Type B pancreatic cell (in vitro differentiated cells): ENCODE results near the gene ABHD17B. TPM values are rescaled to one million over a fixed set of nuclear protein-coding genes. Genes with fewer than 3 reads are reported as not detected.
"Not testable (repeated sequence)": the region's sequence is repeated elsewhere in the genome, so short reads cannot be mapped to it uniquely, and the experiment has no call there.

Experiments
- DNase-seq: peaks from one replicate; pipeline ENCODE4 v3.0.0; 2021; ENCODE audit warnings: mixed read lengths; ENCODE audit not compliant: unreplicated experiment; ENCODE audit errors: extremely low spot score
- H3K27ac Mint-ChIP-seq: 2 replicates; pipeline ENCODE4 v1.8.0; 2021; ENCODE audit warnings: mild to moderate bottlenecking, mixed read lengths
- H3K27me3 Mint-ChIP-seq: 2 replicates; pipeline ENCODE4 v1.8.0; 2021; ENCODE audit warnings: mixed read lengths
- H3K36me3 Mint-ChIP-seq: 2 replicates; pipeline ENCODE4 v1.8.0; 2021; ENCODE audit warnings: mixed read lengths
- H3K4me1 Mint-ChIP-seq: one replicate; pipeline ENCODE4 v1.8.0; 2021; ENCODE audit warnings: mixed read lengths; ENCODE audit not compliant: unreplicated experiment
- H3K4me3 Mint-ChIP-seq: 2 replicates; pipeline ENCODE4 v1.8.0; 2021; ENCODE audit warnings: mild to moderate bottlenecking, mixed read lengths
- H3K9me3 Mint-ChIP-seq: 2 replicates; pipeline ENCODE4 v1.8.0; 2021; ENCODE audit warnings: mixed read lengths
- CTCF ChIP-seq: fragments of 200-600 bp; sonication (generic); conservative IDR thresholded peaks from 2 replicates; pipeline ENCODE4 v1.5.0; 2021; ENCODE audit warnings: antibody characterized with exemption, mild to moderate bottlenecking
- total RNA-seq: library from RNA; stranded (reverse); gene quantifications from 2 replicates; pipeline ENCODE4 v1.2.1, GENCODE V29; 2021; ENCODE audit warnings: low replicate concordance

Gene ABHD17B
- total RNA-seq, 1 donor from 2014 or later, result 35.7 TPM

- peaks cover 42% of the 10 kb centered on the region for H3K4me1 Mint-ChIP-seq
- TF ChIP-seq CTCF, result no peak
- H3K9me3 Mint-ChIP-seq, result no peaks in the 10 kb centered on the region
- no peak for DNase-seq
- H3K4me3 Mint-ChIP-seq, result no peak overlapping the region
- H3K27me3 Mint-ChIP-seq, result no peaks in the 10 kb centered on the region
- H3K27ac Mint-ChIP-seq, result no peak overlapping the region
- H3K36me3 Mint-ChIP-seq, result peaks cover 9% of the 10 kb centered on the region
Measured at GRCh38 chr9:71904076-71904475, 6.9 kb downstream of the ABHD17B start.

- DNase-seq, result no peak
- Mint-ChIP-seq H3K27ac (no peak overlapping the region), H3K27me3 (no peaks in the 10 kb centered on the region), H3K36me3 (peaks cover 12% of the 10 kb centered on the region), H3K4me3 (no peak overlapping the region), H3K4me1 (peaks cover 42% of the 10 kb centered on the region), H3K9me3 (no peaks in the 10 kb centered on the region)
- TF ChIP-seq CTCF, result no peak
Measured at GRCh38 chr9:71901695-71902597, 9.0 kb downstream of the ABHD17B start.

GRCh38 chr9:71898756-71899155 lies 12.2 kb downstream of the ABHD17B start:
- DNase-seq, H3K9me3 Mint-ChIP-seq, H3K27ac Mint-ChIP-seq, H3K4me3 Mint-ChIP-seq, H3K27me3 Mint-ChIP-seq: not testable (repeated sequence)
- Mint-ChIP-seq H3K36me3 (peaks cover 13% of the 10 kb centered on the region), H3K4me1 (peaks cover 39% of the 10 kb centered on the region)

GRCh38 chr9:71897577-71897976 lies 13.4 kb downstream of the ABHD17B start:
- Mint-ChIP-seq H3K27me3 (no peaks in the 10 kb centered on the region), H3K27ac (no peak overlapping the region), H3K4me1 (peaks cover 31% of the 10 kb centered on the region), H3K9me3 (no peaks in the 10 kb centered on the region), H3K4me3 (no peak overlapping the region), H3K36me3 (peaks cover 13% of the 10 kb centered on the region)
- no peak for DNase-seq
- TF ChIP-seq CTCF, result no peak

GRCh38 chr9:71896761-71897160 lies 14.2 kb downstream of the ABHD17B start:
- TF ChIP-seq CTCF, result no peak
- Mint-ChIP-seq H3K27me3 (no peaks in the 10 kb centered on the region), H3K27ac (no peak overlapping the region), H3K9me3 (no peaks in the 10 kb centered on the region), H3K36me3 (peaks cover 13% of the 10 kb centered on the region), H3K4me1 (peaks cover 23% of the 10 kb centered on the region), H3K4me3 (no peak overlapping the region)
- no peak for DNase-seq

GRCh38 chr9:71895955-71896354 lies 15.0 kb downstream of the ABHD17B start:
- H3K36me3 Mint-ChIP-seq, result peaks cover 13% of the 10 kb centered on the region

More at GRCh38 chr9:71895955-71896354, 15.0 kb downstream of the ABHD17B start:
- peaks cover 18% of the 10 kb centered on the region for H3K4me1 Mint-ChIP-seq
- no peaks in the 10 kb centered on the region for H3K9me3 Mint-ChIP-seq
- DNase-seq, result no peak
- H3K27ac Mint-ChIP-seq, result no peak overlapping the region
- no peak for TF ChIP-seq CTCF
- H3K27me3 Mint-ChIP-seq, result no peaks in the 10 kb centered on the region
- no peak overlapping the region for H3K4me3 Mint-ChIP-seq
